ENCODE data around the gene NLRP6.
"Not testable (repeated sequence)": the region's sequence is repeated elsewhere in the genome, so short reads cannot be mapped to it uniquely, and the experiment has no call there.

Gene NLRP6

DNA sequence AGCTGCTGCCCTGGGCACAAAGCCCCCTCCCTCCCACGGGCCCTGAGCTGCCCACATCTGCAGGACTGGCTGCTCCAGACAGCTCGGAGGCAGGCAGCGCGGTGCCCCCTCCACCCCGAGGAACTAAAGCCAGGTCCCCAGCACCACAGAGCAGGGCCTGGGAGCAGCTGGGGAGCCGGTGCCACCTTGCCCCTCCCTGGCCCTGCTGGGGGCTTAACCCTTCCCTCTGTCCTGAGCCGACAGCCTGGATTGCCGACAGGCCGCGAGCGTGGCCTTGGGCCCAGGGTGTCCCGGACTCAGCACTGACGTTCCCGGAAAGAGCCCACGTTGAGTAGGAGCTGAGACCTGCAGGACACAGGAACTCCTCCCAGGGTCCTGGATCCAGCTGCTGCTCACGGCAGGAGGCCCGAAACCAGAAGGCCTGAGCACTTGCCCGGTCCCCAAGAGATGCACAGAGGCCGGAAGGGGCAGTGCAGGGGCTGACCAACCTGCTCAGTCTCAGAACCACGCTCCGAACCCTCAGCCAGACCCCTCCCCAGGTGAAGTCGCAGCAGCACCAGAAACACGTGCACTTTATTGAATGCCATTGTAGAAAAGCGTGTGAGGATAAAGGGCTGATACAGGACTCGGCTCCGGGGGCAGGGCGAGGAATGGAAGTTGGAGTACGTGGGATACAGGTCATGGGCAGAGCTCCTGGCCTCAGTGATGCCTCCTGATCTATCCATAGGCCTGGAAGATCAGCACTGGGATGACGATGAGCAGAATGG is 41.1 kb downstream of the NLRP6 start:
- FAIRE-seq; DNase-seq (ENCODE audit: low spot score): not testable (repeated sequence)

GRCh38 chr11:319888-320273 is 41.7 kb downstream of the NLRP6 start:
- FAIRE-seq; DNase-seq (ENCODE audit: low spot score): not testable (repeated sequence)

DNA sequence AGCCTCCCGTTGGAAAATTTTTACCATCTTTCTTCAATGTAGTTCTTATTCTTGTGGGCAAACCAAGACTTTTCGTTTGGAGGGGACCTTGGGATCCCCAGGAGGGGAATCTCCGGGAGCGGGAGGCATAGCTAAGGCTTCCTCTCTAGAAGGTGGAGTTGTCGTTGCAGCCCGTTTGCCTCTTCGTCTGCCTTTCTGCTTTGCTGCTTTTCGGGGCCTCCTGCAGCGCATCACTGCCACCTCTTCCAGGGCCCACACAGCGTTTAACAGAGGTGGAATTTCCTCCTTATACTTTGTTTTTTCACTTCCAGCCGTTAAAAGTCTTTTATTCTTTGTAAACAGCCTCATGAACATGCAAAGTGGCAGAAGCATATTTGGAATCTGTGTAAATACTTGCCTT is 45.9 kb downstream of the NLRP6 start:
- DNase-seq (ENCODE audit: low spot score) (no peak), FAIRE-seq (no peak)

DNA sequence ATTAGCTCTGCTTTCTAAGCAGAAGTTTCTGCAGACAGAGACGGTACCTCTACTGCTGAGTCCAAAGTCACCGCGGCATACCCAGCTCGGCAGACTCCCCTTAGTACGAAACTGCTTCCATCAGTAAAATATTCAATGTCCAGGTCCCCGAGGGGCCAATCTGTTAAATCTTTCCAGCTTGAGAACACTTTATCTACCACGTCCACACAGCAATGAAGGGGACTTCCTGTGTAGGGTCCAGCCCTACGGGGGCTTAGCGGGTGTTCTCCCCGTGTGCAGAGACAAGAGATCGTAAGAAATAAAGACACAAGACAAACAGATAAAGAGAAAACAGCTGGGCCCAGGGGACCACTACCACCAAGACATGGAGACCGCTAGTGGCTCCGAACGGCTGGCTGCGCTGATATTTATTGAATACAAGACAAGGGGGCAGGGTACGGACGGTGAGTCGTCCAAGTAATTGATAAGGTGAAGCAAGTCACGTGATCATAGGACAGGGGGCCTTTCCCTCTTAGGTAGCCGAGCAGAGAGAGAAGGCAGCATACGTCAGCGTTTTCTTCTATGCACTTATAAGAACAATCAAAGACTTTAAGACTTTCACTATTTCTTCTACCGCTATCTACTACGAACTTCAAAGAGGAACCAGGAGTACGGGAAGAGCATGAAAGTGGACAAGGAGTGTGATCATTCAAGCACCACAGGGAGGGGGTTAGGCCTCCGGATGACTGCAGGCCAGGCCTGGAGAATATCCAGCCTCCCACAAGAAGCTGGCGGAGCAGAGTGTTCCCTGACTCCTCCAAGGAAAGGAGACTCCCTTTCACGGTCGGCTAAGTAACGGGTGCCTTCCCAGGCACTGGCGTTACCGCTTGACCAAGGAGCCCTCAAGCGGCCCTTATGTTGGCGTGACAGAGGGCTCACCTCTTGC is 46.6 kb downstream of the NLRP6 start:
- not testable (repeated sequence) for FAIRE-seq; DNase-seq (ENCODE audit: low spot score)

GRCh38 chr11:325796-326591 is 47.8 kb downstream of the NLRP6 start:
- no peak for DNase-seq (ENCODE audit: low spot score)
- no peak for FAIRE-seq

GRCh38 chr11:326592-326841 is 48.3 kb downstream of the NLRP6 start:
- FAIRE-seq (no peak), DNase-seq (ENCODE audit: low spot score) (no peak)

- DNase-seq (ENCODE audit: low spot score) = peak; percentile 13
Observed at GRCh38 chr11:326842-327580, 48.8 kb downstream of the NLRP6 start.

DNA sequence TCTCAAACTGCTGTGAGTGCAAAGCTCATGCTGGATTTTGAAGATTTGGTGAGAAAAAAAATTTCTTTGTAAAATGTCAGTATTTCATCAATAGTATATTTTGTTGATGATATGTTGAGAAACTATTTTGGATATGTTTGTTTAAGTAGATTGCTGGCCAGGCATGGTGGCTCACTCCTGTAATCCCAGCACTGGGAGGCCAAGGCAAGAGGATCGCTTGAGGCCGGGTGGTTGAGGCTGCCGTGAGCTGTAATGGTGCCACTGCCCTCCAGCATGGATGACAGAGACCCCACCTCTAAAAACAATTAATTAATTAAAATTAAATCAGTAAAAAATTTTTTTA is 49.3 kb downstream of the NLRP6 start:
- FAIRE-seq = no peak

More at GRCh38 chr11:326842-327580, 48.8 kb downstream of the NLRP6 start:
- FAIRE-seq = no peak

DNA sequence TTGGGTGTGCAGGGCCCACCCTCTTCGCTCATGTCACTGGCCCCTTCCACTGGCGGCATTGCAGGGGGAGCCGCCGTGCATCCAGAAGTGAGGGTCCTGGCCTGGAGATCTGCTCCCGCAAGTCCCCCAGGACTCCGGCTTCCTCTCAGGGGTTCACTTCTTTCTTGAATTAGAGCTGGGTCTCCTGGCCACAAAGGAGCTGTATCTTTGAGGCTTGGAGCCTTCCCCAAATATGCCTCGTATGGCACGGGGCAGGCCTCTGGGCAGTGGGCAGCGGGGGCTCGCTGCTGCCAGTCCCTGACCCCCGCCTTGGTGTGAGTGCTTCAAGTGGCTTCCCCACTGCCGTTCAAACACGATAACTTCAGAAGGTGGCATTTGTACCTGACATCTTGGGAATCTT is 49.8 kb downstream of the NLRP6 start:
- no peak for DNase-seq (ENCODE audit: low spot score)
- no peak for FAIRE-seq

More for the DNA sequence above, 49.3 kb downstream of the NLRP6 start:
- no peak for DNase-seq (ENCODE audit: low spot score)

- not testable (repeated sequence) for DNase-seq (ENCODE audit: low spot score); FAIRE-seq
Observed at GRCh38 chr11:328516-329100, 50.4 kb downstream of the NLRP6 start.

DNA sequence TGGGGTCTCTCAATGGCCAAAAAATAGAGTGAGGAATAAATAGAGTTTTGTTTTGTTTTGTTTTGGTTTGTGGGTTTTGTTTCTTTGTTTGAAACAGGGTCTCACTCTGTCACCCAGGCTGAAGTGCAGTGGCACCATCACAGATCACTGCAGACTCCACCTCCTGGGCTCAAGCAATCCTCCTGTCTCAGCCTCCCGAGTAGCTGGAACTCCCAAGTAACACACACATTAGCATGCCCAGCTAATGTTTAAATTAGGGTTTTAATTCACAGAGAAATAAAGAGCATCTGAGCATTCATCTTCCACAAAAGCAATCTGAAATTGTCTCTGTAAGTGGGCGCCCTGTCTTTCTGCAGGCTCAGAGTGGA is 51.7 kb downstream of the NLRP6 start:
- FAIRE-seq (no peak), DNase-seq (ENCODE audit: low spot score) (no peak)

DNA sequence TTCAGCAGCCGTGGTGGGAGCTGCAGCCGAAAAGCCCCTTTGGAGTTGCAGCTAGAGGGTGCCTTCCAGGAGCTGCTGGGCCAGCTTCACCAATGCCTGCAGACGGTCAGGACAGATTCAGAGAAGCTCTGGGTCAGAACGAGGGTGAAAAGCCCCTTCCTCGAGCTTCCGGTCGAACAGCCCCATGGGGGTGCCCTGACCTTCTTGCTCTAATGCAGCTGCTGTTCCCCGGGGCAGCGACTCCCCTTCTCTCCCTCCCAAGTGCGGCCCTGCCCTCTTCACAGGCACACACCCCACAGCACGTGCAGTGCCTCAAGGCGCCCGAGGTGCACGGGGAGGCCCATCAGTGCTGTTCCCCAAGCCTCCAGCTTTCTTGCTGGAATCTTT is 52.1 kb downstream of the NLRP6 start:
- FAIRE-seq (no peak), DNase-seq (ENCODE audit: low spot score) (no peak)

DNA sequence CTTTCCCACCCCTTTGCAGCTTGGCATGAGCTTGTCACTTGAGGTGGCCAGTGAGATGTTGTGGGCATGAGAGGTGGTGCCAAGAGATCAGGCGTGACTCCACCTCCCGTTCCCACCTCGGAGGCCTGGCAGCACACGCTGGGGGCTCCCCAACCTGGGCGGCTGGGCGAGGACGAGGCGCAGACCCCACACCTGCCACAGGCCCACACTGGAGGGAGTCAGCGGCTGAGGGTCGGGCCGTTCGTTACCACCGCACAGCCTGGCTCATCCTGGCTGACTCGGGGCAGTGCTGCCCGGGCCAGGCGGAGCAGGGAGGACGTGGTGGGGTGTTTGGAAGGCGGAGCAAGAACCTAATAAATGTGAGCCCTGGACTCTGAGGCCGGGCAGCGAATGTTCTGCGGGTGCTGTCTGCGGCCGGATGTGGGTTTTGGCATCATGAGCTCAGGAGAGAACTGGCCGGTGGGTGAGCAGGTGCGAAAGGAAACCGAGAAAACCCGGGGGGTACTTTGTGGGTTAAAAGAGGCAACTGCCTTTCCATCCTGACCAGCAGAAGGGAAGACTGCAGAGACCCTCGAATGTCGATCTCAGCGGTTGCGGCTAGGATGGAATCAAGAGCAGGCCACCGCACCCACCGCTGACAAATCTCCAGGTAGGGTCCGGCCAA is 52.6 kb downstream of the NLRP6 start:
- DNase-seq (ENCODE audit: low spot score) = no peak
- no peak for FAIRE-seq

GRCh38 chr11:331358-332060 is 53.3 kb downstream of the NLRP6 start:
- FAIRE-seq = no peak
- DNase-seq (ENCODE audit: low spot score) = no peak

DNA sequence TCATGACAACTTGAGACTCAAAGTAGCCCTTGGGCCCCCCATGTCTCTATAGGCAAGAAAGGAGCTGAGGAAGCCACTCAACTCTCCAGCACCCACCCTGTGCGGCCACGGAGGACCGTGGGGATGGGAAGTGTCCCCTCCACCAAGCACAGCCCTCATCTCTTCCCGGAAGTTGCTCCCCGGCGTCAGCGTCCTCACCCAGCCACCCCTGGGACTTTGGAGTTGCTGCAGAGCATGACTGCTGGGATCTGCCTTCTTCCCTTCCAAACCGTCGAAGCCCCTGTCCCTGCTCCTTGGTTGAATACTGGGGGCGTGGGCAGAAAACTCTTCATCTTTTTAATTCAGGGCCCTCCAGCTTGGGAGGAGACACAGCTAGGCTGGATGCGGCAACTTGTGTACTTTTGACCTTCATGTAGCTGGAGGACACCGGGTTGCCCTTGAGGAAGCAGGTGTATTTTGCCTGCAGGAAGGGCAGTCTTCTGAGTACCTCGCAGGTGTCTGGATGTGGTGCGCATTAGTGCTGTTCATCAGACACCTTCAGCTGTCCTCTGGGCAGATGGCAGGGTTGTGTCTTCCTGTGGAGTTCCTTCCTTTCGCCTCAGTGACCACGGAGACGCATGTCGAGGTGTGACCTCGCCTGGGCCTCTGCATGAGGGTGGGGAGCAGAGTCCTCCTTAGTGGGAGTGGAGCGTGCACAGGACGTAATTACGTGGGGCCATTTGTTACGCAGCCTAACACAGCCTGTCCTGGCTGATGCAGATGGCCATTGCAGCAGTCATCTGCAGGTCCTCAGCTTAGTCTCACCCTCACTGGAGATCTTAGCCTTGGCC is 54.7 kb downstream of the NLRP6 start:
- no peak for FAIRE-seq
- DNase-seq (ENCODE audit: low spot score) = no peak

DNA sequence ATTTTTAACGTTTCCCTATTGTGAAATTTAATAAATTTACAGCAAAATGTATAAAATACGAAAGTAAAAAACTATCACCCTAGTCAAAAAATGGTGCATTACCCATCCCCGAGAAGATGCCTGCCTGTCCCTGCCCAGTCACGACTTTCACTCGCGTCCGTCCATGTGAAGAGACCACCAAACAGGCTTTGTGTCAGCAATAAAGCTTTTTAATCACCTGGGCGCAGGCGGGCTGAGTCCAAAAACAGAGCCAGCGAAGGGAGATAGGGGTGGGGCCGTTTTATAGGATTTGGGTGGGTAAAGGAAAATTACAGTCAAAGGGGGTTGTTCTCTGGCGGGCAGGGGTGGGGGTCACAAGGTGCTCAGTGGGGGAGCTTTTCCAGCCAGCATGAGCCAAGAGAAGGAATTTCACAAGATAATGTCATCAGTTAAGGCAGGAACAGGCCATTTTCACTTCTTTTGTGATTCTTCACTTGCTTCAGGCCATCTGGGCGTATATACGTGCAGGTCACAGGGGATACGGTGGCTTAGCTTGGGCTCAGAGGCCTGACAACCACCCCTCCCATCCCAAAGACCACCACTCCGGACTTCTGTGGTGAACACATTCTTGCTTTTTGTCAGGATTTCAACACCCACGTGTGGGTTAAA is 55.5 kb downstream of the NLRP6 start:
- not testable (repeated sequence) for FAIRE-seq; DNase-seq (ENCODE audit: low spot score)

DNA sequence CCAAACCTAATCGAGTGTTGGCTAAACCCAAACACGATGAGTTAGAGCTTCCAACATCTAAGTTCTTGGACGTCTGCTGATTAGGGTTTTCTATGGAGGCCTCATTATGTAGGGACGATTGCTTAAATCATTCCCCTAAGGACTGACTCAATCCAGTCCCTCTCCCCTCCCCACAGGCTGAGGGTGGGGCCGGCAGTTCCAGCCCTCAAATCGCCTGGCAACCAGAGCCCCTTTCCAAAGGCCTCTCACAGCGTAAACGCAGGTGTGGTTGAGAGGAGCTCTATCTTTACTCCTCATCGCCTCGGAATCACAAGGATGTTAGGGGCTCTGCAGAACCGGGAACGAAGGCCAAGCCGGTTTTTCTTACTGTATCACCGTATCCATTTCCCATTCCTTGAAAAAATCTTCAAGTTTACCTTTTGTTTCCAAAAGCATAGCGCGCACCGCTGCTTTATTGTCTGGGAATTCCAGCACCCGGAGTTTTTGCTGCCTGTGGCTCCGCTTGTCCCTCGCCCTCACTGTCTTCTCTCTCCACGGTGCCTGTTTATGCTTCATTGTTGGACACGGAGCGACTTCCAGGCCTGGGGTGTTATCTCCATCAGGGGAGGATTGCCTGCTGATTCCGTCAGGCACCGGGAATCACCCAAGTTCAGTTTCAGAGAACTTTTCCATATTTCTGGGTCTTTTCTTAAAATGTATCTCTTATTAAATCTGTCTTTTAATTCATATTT is 56.2 kb downstream of the NLRP6 start:
- no peak for FAIRE-seq
- no peak for DNase-seq (ENCODE audit: low spot score)

All from urothelium cell line (cell line).